Raji (cell line): ENCODE data around the gene ZNF512B.

Experiments used
- POLR2A ChIP-seq: IDR thresholded peaks from 2 replicates; pipeline ENCODE4 v1.6.1; 2011; ENCODE audit warnings: low read depth, low read length, control low read depth; ENCODE audit not compliant: insufficient read depth

The ZNF512B gene

GRCh38 chr20:63939061-63939935 is 30.4 kb downstream of the ZNF512B start:
- no peak for TF ChIP-seq POLR2A

- TF ChIP-seq POLR2A = no peak
These were observed 32.1 kb downstream of the ZNF512B start for GRCh38 chr20:63937596-63937995.

- TF ChIP-seq POLR2A = no peak
These were observed 34.3 kb downstream of the ZNF512B start for GRCh38 chr20:63935447-63935846.

- no peak for TF ChIP-seq POLR2A
These were observed 35.3 kb downstream of the ZNF512B start for GRCh38 chr20:63934271-63935068.

- no peak for TF ChIP-seq POLR2A
These were observed 36.1 kb downstream of the ZNF512B start for GRCh38 chr20:63933646-63934045.

- no peak for TF ChIP-seq POLR2A
These were observed 37.0 kb downstream of the ZNF512B start for GRCh38 chr20:63932606-63933160.

GRCh38 chr20:63931735-63932134 is 38.0 kb downstream of the ZNF512B start:
- no peak for TF ChIP-seq POLR2A

- TF ChIP-seq POLR2A = no peak
These were observed 38.7 kb downstream of the ZNF512B start for GRCh38 chr20:63930971-63931553.

GRCh38 chr20:63929071-63929470 is 40.7 kb downstream of the ZNF512B start:
- TF ChIP-seq POLR2A = no peak

- no peak for TF ChIP-seq POLR2A
These were observed 43.4 kb downstream of the ZNF512B start for GRCh38 chr20:63926298-63926697.

- no peak for TF ChIP-seq POLR2A
These were observed 45.5 kb downstream of the ZNF512B start for GRCh38 chr20:63924241-63924640.

- TF ChIP-seq POLR2A = no peak
These were observed 46.1 kb downstream of the ZNF512B start for GRCh38 chr20:63923651-63924050.

GRCh38 chr20:63920226-63920625 is 49.5 kb downstream of the ZNF512B start:
- TF ChIP-seq POLR2A = no peak

GRCh38 chr20:63919130-63919529 is 50.6 kb downstream of the ZNF512B start:
- no peak for TF ChIP-seq POLR2A

GRCh38 chr20:63917811-63918210 is 51.9 kb downstream of the ZNF512B start:
- no peak for TF ChIP-seq POLR2A
